Hippocampal formation (tissue), 2 donors: ENCODE results near the gene PHIP.
"Not testable (repeated sequence)": the region's sequence is repeated elsewhere in the genome, so short reads cannot be mapped to it uniquely, and the experiment has no call there.

Experiments
- DNase-seq, 2 donors: peaks; one replicate each; lab custom pipeline; 2025; lab: John Stamatoyannopoulos, UW

The PHIP gene

GRCh38 chr6:78925317-78925716 is 152.7 kb downstream of the PHIP start:
- DNase-seq: no peak

DNA sequence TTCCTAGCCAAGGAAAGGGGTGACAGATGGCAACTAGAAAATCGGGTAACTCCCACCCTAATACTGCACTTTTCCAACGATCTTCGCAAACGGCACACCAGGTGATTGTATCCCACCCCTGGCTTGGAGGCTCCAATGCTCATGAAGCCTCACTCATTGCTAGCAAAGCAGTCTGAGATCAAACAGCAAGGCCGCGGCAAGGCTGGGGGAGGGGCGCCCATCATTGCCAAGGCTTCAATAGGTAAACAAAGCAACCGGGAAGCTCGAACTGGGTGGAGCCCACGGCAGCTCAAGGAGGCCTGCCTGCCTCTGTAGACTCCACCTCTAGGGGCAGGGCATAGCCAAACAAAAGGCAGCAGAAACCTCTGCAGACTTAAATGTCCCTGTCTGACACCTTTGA is 156.9 kb downstream of the PHIP start:
- DNase-seq: not testable (repeated sequence)

DNA sequence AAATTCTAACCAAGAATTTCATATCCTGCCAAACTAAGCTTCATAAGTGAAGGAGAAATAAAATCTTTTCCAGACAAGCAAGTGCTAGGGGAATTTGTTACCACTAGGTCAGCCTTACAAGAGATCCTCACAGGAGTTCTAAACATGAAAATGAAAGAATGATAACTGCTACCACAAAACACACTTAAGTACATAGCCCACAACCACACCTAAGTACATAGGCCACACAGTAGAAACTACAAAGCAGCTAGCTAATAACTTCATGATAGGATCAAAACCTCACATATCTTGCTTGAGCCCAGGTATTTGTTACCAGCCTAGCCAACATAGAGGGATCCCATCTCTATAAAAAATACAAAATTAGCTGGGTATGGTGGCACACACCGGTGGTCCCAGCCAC is 160.3 kb downstream of the PHIP start:
- no peak for DNase-seq

DNA sequence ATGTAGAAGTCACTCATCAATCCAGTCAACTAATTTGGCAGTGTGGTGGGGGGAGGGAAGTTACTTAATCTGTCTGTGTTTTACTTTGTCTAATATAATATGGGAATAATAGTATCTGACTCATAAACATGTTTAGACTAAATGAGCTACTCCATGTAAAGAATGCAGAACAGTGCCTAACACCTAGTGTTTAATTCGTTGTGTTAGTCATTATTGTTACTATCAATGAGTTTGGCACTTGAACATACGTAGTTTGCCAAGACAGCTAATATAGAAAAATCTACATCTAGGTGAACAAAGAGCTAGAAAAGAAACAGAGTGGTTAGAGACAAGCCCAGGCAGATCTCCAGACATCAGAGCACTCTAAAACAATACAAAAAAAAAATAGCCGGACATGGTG is 161.6 kb downstream of the PHIP start:
- no peak for DNase-seq

DNA sequence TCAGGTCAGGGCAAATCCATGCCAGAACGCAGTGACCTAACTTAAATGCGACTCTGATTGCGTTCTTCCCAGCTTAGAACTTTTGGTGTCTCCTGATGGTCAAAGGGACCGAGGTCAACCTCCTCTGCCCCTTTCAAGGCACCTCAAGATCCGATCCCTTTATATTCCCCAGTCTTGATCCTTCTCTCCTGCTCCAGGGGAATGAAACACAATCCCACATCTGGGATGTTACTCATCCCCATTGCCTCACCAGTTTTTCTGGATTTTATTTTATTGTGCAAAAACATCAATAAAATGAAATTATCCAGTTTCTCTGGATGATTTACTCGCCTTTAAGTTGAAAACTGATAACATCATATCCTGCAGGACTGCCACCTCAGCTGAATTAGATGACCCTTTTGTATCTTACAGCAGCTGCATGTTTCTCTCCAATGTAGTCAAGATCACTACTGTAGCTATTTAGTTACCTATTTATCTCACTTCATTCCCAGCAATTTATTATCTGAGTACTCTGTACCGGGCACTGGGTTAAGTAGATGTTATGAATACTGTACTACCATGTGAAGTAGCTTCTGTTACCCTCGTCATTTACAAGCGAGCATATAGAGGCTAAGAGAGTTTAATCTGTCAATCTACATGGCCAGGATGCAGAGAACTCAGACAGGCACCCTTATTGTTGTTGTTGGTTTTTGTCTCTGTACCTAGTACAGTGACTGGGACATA is 166.7 kb downstream of the PHIP start:
- DNase-seq: no peak

GRCh38 chr6:78910591-78911171 is 167.4 kb downstream of the PHIP start:
- DNase-seq: no peak

GRCh38 chr6:78910010-78910409 is 168.0 kb downstream of the PHIP start:
- no peak for DNase-seq

DNA sequence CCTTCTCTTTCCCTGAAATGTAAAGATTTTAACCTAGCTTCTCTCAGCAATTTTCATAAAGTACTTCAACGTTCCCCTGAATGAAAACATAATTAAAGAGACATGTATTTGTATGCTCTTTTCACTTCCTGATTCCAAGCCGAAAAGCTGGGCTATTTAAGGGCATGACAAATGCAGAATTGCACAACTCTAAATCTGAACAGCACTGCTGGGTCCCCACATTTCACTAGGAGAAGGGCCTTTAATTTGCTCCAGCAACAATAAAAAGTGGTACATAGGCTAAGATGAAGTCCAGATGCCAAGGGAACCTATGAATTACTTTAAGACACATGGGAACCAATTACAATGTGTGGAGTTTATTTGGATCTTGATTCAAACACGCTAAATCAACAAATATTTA is 168.7 kb downstream of the PHIP start:
- DNase-seq: no peak

DNA sequence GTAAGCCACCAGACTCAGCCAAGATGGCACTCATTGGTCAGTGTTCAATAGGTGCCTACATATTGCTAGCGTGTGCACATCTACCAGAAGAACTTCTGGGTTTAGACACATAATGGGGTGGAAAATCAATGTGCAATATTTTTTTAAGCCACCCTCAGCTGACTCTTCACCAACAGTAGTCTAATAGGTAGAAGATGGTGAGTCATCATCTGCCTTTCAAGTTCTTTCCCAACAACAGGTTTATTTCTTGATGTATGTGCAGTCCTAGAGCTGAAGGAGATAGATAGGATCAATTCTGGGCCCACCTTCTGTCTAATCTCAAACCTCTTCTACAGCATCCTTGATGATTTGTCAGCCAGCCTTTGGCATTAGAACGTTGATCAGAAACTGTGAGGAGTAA is 169.4 kb downstream of the PHIP start:
- DNase-seq: no peak

- DNase-seq: no peak
Observed at GRCh38 chr6:78896227-78896626, 181.8 kb downstream of the PHIP start.

DNA sequence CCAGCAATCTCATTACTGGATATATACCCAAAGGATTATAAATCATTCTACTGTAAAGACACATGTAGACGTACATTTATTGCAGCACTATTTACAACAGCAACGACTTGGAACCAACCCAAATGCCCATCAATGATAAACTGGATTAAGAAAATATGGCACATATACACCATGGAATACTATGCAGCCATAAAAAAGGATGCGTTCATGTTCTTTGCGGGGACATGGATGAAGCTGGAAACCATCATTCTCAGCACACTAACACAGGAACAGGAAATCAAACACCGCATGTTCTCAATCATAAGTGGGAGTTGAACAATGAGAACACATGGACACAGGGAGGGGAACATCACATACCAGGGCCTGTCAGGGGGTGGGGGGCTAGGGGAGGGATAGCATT is 188.2 kb downstream of the PHIP start:
- not testable (repeated sequence) for DNase-seq
